GM13977 (cell line): ENCODE results near the gene LAMA3.

ENCODE experiments used
- DNase-seq: peaks from one replicate; pipeline ENCODE4 v3.0.0; 2012; ENCODE audit warnings: low spot score
- in situ Hi-C: fragments of 300-500 bp; cut with MboI; formaldehyde crosslinking; loops from one replicate; pipeline ENCODE4 v1.12.0; 2022; ENCODE audit warnings: low sequenced_read_pairs, low pct_unique_long_range_greater_than_20kb, mixed read lengths, inconsistent platforms; ENCODE audit not compliant: unreplicated experiment
- TF ChIP-seq, protein P1 (sequence below): IDR thresholded peaks from 2 replicates; pipeline ENCODE4 v1.5.1; 2012; ENCODE audit warnings: mild to moderate bottlenecking, control low read depth; ENCODE audit not compliant: insufficient read depth; ENCODE audit errors: extremely low read depth, missing control alignments

The LAMA3 gene

DNA sequence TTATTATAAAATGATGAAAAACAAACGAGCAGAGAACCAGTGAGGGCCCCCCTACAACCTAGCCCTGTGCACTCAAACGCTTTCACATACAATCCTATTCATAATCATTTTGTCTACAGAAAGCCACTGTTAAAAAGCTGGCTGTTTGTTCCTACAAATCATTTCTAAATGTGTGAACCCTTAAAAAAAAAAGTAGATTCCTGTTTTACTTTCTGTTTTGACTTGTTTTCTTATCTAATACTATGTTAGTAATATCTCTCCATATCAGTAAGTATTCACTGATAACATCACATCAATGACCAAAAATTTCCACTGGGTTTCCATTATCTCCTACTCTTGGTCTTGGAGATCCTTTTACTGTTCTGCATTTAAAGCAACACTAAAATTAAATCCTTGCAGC is 196.5 kb downstream of the LAMA3 start:
- in situ Hi-C loops, result no loop called here

GRCh38 chr18:23887035-23887434 is 197.8 kb downstream of the LAMA3 start:
- in situ Hi-C loops, result no loop called here

More for the DNA sequence above, 196.5 kb downstream of the LAMA3 start:
- no peak for DNase-seq
- TF ChIP-seq, protein P1, sequence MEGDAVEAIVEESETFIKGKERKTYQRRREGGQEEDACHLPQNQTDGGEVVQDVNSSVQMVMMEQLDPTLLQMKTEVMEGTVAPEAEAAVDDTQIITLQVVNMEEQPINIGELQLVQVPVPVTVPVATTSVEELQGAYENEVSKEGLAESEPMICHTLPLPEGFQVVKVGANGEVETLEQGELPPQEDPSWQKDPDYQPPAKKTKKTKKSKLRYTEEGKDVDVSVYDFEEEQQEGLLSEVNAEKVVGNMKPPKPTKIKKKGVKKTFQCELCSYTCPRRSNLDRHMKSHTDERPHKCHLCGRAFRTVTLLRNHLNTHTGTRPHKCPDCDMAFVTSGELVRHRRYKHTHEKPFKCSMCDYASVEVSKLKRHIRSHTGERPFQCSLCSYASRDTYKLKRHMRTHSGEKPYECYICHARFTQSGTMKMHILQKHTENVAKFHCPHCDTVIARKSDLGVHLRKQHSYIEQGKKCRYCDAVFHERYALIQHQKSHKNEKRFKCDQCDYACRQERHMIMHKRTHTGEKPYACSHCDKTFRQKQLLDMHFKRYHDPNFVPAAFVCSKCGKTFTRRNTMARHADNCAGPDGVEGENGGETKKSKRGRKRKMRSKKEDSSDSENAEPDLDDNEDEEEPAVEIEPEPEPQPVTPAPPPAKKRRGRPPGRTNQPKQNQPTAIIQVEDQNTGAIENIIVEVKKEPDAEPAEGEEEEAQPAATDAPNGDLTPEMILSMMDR, result no peak

DNA sequence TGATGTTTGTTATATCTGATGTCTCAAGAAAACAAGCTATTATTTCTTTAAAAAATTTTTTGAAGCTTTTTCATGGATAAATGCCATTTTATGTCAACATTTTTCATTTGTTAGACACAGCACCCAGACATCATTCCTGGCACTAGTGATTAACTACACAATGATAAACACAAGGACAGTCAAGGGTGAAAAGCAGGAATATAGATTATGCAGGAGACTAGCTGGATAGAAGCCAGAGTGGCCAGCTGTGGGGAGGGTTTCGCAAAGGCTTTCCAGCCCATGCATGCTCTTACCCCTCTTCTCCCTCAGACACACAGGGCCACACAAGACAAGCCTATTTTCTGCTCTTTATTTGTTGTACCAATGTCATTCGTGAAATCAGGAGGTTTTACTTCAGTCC is 198.2 kb downstream of the LAMA3 start:
- no peak for DNase-seq
- TF ChIP-seq, protein P1, result no peak

More at GRCh38 chr18:23887035-23887434, 197.8 kb downstream of the LAMA3 start:
- DNase-seq, result no peak
- TF ChIP-seq, protein P1, result no peak

GRCh38 chr18:23888881-23889280 is 199.6 kb downstream of the LAMA3 start:
- in situ Hi-C loops, result no loop called here
- TF ChIP-seq, protein P1, result no peak
- DNase-seq, result no peak

More for the DNA sequence above, 198.2 kb downstream of the LAMA3 start:
- in situ Hi-C loops, result no loop called here

GRCh38 chr18:23889907-23890306 is 200.7 kb downstream of the LAMA3 start:
- in situ Hi-C loops, result no loop called here
- no peak for DNase-seq
- TF ChIP-seq, protein P1, result no peak

- in situ Hi-C loops, result no loop called here
- DNase-seq, result no peak
- TF ChIP-seq, protein P1, result no peak
Measured at GRCh38 chr18:23890589-23890988, 201.3 kb downstream of the LAMA3 start.

DNA sequence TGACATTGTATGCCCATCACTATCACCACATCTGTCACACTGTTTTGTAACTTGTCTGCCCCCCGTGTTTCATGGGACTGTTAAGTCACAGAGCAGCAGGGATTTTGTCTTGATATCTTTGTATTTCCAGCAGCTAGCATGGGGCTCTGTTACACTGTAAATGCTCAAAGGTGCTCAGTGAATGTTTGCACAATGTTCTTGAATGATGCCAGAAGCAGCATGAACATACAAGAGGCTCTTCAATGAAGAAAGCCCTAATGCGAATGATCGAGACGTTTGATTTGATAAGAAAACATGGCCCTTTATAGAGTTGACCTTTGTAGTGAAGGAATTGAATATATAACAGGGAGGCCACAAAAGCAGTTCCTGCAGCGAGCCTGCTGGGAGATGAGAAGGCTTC is 204.4 kb downstream of the LAMA3 start:
- no peak for DNase-seq
- in situ Hi-C loops, result no loop called here
- TF ChIP-seq, protein P1, result no peak
